Gastrocnemius medialis (tissue), 4 donors: ENCODE results near the gene FCER2.

Experiments
- POLR2A ChIP-seq, 2 donors: fragments of 450-650 bp; IDR thresholded peaks; one replicate each; pipeline ENCODE4 v1.6.1; 2017; ENCODE audit warnings: antibody characterized with exemption in 2 of 2, mild to moderate bottlenecking in 2 of 2, moderate library complexity in 2 of 2
- TF ChIP-seq, protein P1 (sequence below), 5 experiments: fragments of 450-650 bp in 3 of 5; fragments of 200-600 bp in 2 of 5; sonication (generic) in 2 of 5; IDR thresholded peaks in 4 of 5; conservative IDR thresholded peaks in 1 of 5; 1 replicate in 4 of 5; 2 replicates in 1 of 5; pipeline ENCODE4 v1.5.1; 2016 to 2019; ENCODE audit warnings: antibody characterized with exemption in 5 of 5, mild to moderate bottlenecking in 3 of 5, moderate library complexity in 3 of 5

DNA sequence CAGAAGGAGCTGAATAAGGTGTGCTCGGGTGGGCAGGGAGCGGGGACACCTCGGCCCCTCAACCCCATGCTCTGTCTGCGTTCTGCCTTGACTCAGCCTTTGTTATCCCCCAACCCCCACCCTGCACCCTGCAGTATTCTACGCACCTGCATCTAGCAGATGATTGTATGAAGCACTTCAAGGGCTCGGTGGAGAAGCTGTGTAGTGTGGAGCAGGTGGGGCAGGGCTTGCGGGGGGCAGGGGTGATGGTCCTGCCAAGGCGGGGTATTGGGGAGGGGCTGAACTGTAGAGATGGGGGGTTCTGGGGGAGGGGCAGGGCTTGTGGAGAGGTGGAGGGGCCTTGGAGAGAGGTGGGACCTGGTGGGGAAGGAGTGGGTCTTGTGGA, 58.9 kb downstream of the FCER2 start:
- TF ChIP-seq, protein P1, sequence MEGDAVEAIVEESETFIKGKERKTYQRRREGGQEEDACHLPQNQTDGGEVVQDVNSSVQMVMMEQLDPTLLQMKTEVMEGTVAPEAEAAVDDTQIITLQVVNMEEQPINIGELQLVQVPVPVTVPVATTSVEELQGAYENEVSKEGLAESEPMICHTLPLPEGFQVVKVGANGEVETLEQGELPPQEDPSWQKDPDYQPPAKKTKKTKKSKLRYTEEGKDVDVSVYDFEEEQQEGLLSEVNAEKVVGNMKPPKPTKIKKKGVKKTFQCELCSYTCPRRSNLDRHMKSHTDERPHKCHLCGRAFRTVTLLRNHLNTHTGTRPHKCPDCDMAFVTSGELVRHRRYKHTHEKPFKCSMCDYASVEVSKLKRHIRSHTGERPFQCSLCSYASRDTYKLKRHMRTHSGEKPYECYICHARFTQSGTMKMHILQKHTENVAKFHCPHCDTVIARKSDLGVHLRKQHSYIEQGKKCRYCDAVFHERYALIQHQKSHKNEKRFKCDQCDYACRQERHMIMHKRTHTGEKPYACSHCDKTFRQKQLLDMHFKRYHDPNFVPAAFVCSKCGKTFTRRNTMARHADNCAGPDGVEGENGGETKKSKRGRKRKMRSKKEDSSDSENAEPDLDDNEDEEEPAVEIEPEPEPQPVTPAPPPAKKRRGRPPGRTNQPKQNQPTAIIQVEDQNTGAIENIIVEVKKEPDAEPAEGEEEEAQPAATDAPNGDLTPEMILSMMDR (IDR thresholded peaks at IDR 0.05 in 4 of 5, conservative IDR thresholded peaks at IDR 0.05 in 1 of 5), result no peak
- no peak for TF ChIP-seq POLR2A (IDR thresholded peaks at IDR 0.05)
